CD4-positive, alpha-beta T cell treated with Interleukin-10 for 1 hour (primary cell): ENCODE measurements around the gene PABPC1L.
"Not testable (repeated sequence)": the region's sequence is repeated elsewhere in the genome, so short reads cannot be mapped to it uniquely, and the experiment has no call there.

Source experiments
- DNase-seq: peaks from one replicate; pipeline ENCODE4 v3.0.0-alpha.2; 2020

The PABPC1L gene

GRCh38 chr20:44909872-44910689 lies at the start of gene PABPC1L:
Gene PABPC1L, plus strand, starts transcription at chr20:44910060. Its CDS starts 84 bp downstream, at chr20:44910144.
- DNase-seq: peak; percentile 80

- DNase-seq: no peak
Measured at GRCh38 chr20:44861531-44862006, 48.3 kb upstream of the PABPC1L start.

- no peak for DNase-seq
Measured at GRCh38 chr20:44862286-44862685, 47.6 kb upstream of the PABPC1L start.

GRCh38 chr20:44863365-44864084 lies 46.3 kb upstream of the PABPC1L start:
- not testable (repeated sequence) for DNase-seq

DNA sequence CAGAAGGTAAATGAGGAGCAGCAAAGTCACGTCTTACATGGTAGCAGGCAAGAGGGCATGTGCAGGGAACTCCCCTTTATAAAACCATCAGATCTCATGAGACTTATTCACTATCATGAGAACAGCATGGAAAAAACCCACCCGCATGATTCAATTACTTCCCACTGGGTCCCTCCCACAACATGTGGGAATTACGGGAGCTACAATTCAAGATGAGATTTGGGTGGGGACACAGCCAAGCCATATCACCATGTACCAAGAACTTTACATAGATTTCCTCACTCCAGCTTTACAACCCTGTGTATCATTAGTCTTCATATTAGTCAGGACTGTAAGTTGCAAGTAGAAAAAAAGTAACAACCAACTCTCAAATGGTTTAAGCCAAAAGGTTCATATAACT lies 45.4 kb upstream of the PABPC1L start:
- not testable (repeated sequence) for DNase-seq

- no peak for DNase-seq
Measured at GRCh38 chr20:44866703-44867335, 43.0 kb upstream of the PABPC1L start.

- DNase-seq: no peak
Measured at GRCh38 chr20:44869471-44869870, 40.4 kb upstream of the PABPC1L start.

DNA sequence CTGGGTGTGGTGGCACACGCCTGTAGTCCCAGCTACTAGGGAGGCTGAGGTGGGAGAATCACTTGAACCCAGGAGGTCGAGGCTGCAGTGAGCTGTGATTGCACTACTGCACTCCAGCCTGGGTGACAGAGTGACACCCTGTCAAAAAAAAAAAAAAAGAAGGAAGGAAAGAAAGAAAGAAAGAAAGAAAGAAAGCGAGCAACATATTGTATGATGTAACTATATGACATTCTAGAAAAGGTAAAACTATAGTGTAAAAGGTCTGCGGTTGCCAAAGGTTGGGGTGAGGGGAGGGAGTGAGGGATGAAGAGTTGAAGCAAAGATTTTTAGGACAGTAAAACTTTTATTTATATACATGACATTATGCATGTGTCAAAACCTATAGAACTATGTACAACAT lies 27.5 kb upstream of the PABPC1L start:
- not testable (repeated sequence) for DNase-seq

DNA sequence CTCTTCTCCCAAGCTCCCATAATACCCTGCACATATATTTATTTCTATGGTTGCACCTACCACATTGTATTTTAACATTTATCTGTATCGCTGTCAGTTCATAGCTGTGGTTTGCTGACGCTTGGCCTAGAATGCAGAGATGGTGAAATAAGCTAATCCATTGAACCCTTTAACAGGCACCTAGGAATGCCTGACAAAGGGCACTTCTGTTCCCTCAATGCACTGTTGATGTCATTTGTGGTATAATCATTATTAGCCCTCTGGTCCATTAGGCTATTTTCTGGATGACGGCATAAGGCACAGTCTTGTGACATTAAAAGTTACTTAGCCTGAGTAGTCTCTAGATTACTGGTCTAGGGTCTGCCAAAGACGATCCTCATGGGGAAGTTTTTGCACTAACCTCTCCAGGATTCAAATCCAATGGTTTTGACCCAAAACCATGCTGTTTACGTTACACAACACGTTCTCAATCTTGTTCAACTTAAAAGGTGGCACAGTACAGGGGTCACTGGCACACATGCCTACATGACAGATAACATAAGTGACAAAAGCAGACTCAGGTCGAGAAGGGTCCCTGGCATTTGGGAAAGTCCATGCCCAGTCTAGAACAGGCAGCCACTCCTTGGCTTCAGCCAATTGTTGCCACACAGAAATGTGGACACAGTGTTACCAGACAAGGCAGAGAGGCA lies 26.5 kb upstream of the PABPC1L start:
- DNase-seq: no peak

- DNase-seq: no peak
Measured at GRCh38 chr20:44884907-44885391, 24.9 kb upstream of the PABPC1L start.

DNA sequence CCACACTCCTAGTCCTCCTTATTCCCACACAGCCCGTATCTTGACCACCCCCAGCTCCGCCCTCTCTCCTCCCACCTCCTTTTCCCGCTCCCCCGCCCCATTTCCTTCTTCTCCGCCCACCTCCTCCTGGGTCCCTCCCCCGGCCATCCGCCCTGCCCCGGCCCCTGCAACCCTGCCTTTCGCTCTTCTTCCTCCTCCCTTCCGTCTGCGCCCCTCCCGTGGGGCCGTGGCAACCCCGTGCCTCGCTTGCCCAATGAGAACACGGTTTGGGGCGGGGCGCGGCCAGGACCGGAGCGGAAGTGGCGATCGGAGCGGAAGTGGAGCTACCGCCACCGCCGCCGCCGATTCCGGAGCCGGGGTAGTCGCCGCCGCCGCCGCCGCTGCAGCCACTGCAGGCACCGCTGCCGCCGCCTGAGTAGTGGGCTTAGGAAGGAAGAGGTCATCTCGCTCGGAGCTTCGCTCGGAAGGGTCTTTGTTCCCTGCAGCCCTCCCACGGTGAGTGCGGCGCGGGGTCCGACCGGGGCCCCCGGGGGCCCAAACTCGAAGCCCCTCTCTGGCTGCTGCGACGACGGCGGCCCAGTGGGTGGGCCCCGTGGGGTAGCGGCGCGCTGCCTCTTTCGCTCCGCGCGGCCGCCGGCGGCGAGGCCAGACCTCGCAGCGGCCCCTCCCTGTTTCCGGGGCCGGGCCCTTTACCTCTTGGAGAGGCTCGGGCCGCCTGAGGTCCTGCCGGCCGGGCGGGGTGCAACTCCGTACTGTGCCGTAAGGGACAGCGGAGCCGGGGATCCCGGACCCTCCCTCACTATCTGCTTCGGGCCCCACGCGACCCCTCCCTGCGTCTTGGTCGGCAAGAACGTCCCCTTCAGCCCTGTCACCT lies 24.2 kb upstream of the PABPC1L start, which contains the start of gene YWHAB:
TSS of gene YWHAB (plus strand) at position 314 of the 874 bp plus-strand sequence. CDS start 15,829 bp downstream, outside the sequence.
- peak; percentile 97 for DNase-seq

DNA sequence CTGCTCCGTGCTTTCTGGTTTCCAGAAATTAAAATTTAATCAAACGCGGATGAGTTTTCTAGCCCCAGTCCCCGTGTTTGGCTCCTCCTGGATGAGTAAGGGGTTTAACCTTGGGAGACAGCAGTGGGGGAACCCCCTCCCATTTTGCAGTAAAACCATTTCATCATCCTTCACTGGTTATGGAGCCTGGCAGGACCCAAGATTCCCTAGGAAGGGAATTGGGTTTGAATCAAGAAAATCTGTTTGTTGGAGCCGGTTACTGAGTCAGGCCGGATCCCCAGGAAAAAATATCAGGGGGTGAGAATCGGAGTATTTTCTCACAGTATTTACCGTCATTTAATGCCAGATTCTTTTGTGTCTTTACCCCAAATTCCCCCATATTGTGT lies 23.6 kb upstream of the PABPC1L start:
- DNase-seq: no peak

DNA sequence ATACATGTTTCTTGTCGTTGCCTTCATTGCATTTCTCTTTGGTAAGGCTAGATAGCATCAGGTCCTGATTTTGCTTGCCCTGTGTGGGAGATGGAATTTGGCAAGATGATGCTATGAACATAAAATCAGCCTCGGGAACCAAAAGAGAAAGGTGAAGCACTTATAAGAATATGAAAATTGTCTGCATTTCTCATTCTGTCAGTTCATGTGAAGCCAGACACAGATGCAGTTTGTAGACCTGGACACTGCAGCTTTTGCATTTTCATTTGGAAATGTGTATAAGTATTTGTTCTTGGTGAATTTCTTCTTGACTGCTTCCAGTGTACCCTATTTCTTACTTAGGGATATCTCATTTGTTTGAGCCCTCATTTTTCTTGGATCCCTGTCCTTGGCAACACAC lies 23.0 kb upstream of the PABPC1L start:
- DNase-seq: no peak

- no peak for DNase-seq
Measured at GRCh38 chr20:44887466-44887865, 22.4 kb upstream of the PABPC1L start.

- DNase-seq: peak; percentile 32
Measured at GRCh38 chr20:44888226-44889103, 21.4 kb upstream of the PABPC1L start.

DNA sequence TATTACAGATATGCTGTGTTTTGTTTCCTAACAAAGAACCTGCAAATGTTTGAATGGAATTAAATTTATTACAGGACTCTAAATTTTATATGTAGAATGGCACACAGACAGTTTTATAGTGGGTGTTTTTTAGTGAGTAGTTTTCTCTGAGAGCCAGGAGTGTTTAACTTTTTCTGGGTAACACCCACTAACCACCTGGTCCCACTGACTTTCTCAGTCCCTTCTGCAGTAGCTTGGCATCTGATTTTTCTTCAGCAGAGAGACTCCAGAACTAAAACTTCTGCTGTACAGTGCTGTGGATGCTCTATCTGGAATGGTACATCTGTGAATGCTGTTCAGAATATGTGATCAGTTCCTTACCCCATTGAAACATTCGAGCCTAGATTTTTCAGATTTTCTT lies 18.0 kb upstream of the PABPC1L start:
- DNase-seq: no peak

- no peak for DNase-seq
Measured at GRCh38 chr20:44894959-44895358, 14.9 kb upstream of the PABPC1L start.

DNA sequence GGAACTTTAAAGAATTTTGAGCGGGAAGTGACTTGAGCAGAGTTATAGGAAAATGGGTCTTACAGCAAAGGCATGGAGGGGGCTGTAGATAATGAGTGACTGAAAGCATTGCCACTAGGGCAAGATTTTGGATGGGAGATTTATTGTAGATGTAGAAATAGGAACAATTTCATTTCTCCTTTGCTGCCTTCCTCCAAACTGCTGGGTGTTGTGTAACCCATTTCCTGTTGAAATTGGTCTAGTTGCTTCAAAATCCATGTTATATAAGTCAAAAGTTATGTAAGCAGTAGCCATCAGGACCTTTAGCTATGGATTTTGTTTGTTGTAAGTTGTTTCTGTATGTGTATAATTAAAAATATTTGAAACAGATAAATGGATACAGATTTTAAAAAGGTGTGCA lies 13.3 kb upstream of the PABPC1L start:
- DNase-seq: no peak

GRCh38 chr20:44897133-44897532 lies 12.7 kb upstream of the PABPC1L start:
- no peak for DNase-seq

GRCh38 chr20:44900231-44900854 lies 9.5 kb upstream of the PABPC1L start:
- no peak for DNase-seq
